NCI-H446 treated with DMSO at 0.1 percent for 48 hours (cell line): ENCODE data around the gene FBXL15.
A peak's percentile ranks its signal among the peaks of the same experiment; 100 is the strongest.
"Not testable (repeated sequence)": the region's sequence is repeated elsewhere in the genome, so short reads cannot be mapped to it uniquely, and the experiment has no call there.

Source experiments
- DNase-seq: peaks from one replicate; lab custom pipeline; 2025; lab: John Stamatoyannopoulos, UW

FBXL15 gene

DNA sequence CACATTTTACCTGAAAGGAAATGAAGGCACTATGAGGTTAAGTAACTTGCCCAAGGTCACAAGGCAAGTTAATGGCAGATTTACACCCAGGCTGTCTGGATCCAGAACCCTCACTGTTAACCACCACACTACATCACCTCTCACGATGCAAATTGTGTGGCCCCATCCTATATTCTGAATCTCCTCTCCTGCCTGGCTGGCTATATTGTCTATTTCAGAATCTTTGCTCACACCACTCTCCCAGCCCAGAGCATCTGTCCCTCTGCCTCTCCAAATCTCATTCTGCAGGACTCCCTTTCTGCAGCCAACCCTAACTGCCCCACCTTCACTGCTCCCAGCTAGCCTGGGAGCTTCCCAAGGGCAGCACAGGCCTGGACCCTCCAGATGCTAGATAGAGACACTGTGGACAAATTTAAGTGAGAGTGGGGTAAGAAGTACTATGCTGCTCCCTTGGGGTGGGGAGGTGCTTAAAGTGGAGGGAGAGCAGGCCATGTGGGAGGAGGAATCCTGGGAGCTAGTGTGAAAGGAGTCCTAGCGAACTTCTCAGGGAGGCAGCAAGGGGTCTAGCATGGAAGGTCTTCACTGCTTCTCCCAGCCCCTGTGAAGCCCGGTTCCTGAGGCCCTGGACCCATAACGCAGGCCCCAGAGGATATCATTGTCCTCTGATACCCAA lies 11.0 kb downstream of the FBXL15 start:
- no peak for DNase-seq

DNA sequence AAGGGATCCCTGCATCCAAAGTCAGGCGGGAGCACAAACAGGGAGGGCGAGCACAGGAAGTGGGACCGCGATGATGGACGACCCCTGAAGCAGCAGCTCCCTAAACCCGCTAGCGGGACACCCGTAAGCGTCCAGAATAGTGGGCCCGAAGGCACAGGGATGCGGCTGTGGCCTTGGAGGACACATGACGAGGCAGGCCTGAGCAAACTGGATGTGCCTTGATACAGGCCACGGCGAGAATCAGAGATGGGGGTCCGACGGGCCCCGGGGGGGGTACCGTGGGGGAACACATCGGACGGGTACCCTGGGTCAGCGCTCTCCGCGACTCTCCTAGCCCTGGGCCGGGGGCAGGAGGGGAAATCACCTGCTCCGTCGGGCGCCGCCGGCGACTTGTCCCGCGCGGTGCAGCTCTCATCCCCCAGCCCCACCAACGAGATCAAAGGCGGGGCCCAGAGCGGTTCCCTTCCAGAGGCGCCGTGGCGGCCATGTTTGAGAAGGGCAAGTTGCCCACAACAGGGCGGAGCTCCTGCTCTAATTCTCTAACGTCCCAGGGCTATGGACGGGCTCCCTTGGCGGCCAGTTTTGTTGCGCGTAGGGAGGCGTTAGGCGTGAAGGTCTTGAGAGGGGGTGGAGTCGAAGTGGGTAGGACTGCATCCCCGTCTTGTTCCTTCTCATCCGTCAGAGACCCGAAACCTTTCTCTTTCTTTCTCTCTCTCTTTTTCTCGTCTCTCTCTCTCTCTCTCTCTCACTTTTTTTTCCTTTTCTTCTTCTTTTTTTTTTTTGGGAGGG lies 11.7 kb downstream of the FBXL15 start, which contains the start of gene CUEDC2:
Gene CUEDC2, minus strand, starts transcription at position 413 of the 789 bp plus-strand sequence. CDS start 7,386 bp downstream, outside the sequence.
- DNase-seq, result peak; percentile 89

- DNase-seq, result no peak
These were observed 13.0 kb downstream of the FBXL15 start for GRCh38 chr10:102433619-102434046.

DNA sequence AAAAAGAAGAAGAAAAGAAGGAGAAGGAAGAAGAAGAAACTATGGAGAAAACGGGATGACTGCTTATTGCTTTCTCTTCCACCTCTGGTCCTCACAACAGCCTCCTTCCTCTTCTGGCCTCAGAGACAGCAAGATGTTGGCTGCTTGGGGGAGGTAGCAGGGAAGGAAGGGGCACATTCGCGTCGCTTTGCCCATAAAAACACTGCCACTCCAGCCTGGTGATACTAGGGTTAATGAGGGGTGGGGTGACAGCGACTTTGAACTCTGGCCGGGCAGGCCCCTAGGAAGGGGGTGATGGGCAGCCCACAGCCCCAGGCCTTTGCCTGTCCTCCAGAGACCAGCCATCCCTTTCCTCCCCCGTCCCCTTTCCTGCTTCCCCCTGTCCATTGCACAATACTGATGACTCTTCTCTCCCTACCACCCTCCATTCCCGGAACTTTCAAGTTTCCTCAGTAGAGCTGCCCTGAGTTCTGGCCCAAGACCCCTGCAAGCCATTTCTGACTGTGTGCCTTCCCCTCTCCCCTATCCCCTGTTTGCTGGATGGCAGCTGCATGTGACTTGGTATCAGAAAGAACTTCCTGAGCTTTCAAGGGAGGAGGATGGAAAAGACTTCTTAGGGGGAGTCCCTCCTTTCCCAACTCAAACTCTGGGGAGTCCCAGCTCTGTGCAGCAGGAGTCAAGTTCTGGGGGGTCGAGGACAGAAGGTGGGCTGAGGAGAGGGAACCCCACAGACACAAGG lies 13.9 kb downstream of the FBXL15 start:
- no peak for DNase-seq

DNA sequence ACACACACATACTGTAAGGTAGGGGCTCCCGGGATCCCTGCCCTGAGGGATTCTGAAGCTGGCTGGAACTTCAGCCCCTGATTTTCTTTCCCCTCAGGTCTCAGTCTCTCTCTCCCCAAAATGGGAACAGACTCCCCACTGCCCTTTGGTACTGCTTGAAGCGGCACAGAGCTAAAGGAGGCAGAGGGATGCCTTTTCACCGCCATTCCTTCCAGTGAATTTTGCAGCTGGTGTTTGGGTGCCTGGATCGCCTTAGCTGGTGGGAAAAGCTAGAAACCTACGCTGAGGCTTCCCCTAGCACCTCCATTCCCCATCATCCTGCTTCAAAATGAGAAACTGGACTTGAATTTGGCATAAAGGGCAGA lies 14.5 kb downstream of the FBXL15 start:
- DNase-seq, result no peak

DNA sequence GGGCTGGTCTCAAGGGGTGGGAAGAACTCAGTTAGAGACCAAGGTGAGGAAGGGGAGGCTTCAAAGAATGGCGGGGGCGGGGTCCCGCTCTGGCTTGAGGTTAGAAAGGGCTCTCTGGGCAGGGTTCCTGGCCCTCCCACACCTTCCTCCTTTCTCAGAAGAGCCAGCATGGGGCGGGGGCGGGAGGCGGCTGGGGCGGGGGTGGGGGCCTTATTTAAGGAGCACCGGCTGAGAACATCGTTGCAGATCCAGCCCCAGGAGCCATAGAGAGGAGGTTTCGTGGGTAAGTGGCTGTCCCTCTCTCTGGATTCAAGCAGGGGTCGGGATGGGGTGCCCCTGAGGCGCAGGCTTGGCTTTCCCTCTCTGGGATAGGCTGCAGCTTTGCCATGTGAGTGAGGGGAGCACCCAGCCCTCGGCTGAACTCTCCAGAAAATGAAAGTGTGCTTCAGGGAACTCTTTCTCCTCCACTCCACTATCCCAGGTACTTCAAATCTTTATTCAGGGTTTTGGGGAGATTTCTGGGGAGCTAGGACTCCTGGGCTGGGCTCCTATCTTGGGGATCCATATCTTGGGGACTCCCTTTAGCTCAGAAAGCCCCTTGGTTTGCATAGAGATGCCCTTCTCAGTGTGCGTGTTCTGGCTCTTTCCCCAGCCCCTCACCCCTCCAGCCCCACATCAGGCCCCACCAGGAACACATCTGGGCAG lies 15.0 kb downstream of the FBXL15 start:
- no peak for DNase-seq

DNA sequence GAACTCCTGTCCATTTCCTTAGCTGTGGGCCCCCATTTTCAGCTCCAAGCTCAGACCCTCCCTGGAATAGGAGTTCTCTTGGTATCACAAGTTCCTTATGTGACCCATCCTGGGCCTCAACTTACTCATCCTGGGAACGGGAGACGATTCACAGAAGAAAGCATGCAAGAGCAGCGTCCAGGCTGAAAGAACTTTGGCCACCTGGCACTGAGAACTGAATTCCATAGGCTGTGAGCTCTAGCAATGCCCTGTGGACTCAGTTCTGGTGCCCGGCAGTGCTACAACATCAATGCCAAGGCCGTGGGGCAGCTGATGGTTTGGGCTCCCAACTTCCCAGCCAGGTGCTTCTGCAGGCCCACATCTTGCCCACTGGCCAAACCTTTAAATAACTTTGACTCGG lies 15.7 kb downstream of the FBXL15 start:
- no peak for DNase-seq

GRCh38 chr10:102437515-102437914 lies 16.9 kb downstream of the FBXL15 start:
- no peak for DNase-seq

DNA sequence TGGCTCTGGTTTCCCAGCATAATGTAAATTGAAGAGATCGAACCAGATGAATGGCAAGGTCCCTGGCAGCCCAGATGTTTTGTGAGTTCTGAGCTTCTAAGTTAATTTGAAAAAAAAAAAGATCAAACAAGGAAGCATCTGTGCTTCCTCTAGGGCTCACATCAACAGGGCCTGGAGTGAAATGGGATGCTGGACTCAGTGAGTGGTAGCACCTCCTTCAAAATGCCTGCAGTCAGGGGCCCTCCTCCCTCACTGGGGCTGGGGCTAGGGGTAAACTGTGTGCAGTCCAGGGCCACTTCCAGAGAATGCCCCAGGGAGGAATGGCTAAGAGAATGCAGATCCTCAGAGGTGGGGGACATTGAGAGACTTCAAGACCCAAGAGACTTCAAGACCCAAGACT lies 17.7 kb downstream of the FBXL15 start:
- DNase-seq, result no peak

- DNase-seq, result no peak
These were observed 24.2 kb downstream of the FBXL15 start for GRCh38 chr10:102444851-102445250.

DNA sequence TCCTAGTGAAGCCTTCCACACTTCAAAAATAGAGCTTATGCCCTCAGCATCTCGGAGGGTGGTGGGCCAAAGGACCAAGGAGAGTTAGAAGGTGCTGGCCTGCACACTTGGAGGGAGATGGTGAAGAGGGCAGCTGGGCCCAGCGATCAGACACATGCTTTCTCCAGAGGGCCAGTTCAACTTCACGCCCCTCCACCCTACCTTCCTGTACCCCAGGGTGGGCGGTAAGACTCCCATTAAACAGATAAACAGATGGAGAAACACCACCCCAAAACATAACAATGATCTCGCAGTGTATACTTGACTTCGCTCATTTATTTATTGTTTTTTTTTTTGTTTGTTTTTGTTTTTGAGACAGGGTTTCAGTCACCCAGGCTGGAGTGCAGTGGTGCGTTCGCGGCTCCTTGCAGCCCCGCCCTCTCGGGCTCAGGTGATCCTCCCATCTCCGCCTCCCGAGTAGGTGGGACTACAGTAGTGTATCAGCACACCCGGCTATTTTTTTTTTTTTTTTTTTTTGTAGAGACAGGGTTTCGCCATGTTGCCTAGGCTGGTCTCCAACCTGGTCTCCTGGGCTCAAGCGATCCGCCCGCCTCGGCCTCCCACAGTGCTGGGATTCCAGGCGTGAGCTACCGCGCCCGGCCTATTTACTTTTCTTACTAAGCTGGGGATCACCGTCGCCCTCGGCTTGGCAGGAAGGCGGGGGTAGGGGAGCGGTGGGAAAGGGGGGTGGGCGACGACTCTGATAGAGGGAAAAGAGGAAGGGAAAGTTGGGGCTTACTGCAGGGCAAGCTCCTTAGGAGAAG lies 28.9 kb downstream of the FBXL15 start:
- peak; percentile 28 for DNase-seq

- DNase-seq, result no peak
These were observed 29.4 kb downstream of the FBXL15 start for GRCh38 chr10:102450124-102450373.

DNA sequence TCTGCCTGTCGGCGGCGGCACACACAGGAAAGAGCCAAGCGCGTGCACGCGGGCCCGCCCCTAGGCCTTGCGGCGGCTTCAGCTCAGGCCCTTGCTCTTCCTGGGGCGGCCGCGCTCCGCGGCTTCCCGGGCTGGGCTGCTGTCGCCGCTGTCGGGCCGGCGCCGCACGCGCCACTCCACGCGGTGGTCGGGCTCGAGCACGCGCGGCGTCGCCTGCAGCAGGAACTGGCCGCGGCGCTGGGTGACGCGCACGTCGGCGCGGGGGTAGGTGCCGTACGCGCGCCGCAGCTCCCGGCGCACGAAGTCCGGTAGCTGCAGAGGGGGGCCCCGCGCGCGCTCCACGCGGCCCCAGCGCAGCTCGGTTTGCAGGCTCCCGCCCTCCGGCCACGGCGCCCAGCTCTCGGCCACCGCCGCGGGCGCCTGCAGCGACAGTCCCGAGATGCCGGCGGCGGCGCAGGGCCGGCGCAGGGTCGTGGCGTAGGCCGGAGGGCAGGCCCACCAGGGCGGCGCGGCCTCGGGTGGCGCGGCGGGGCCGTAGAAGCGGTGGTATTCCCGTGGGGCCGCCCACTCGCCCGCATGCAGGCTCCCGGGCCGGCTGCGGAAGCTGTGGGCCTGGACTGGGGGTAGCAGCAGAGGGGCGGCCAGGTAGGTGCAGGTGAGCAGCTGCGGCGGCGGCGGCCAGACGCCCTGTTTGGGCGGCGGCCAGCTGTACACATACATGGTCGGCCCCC lies 29.9 kb downstream of the FBXL15 start:
- peak; percentile 53 for DNase-seq

DNA sequence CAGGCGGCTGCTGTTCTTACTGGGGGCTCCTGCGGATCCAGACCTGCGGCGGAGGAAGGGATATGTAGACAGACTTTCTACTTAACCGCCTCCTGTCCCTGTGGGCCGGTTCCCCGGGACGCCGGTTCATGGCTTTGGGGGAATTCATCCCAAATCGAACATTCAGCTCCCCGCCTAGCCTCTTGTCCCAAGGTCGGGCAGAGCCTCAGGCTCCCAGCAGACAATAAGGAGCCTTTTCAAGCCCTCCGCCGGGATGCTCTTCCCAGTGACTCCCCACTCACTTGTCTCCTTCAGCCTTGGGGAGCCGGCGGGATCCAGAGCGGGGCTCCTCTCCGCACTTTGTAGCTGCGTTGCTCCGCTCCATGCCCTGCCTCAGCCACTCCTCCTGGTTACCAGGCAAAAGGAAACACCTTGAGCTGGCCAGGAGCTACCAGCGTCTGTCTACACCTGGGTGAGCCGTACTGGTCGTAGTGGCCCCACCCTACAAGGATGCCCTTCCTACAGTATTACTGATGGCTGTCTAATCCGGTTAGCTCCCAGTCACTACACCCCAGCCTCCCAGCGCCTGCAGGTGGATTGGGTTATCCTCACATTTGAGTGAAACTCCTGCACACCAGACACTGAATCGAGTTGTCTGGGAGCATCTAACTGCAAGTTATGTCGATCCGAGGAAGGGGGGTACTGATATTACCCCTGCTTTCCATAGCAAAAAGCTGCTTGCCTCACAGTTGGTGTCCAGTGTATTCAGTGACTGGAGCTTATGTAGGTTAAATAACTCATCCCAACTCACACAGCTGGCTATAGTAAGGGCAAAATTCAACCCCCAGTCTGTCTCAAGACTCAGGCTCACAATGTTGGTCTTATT lies 30.7 kb downstream of the FBXL15 start, which contains the start of gene C10orf95:
Gene C10orf95, minus strand, starts transcription at position 439 of the 865 bp plus-strand sequence. CDS start 450 bp downstream, outside the sequence.
- no peak for DNase-seq

- no peak for DNase-seq
These were observed 32.2 kb downstream of the FBXL15 start for GRCh38 chr10:102452672-102453340.

GRCh38 chr10:102453502-102453901 lies 32.9 kb downstream of the FBXL15 start:
- DNase-seq, result no peak

- DNase-seq, result not testable (repeated sequence)
These were observed 34.2 kb downstream of the FBXL15 start for GRCh38 chr10:102454662-102455487.

DNA sequence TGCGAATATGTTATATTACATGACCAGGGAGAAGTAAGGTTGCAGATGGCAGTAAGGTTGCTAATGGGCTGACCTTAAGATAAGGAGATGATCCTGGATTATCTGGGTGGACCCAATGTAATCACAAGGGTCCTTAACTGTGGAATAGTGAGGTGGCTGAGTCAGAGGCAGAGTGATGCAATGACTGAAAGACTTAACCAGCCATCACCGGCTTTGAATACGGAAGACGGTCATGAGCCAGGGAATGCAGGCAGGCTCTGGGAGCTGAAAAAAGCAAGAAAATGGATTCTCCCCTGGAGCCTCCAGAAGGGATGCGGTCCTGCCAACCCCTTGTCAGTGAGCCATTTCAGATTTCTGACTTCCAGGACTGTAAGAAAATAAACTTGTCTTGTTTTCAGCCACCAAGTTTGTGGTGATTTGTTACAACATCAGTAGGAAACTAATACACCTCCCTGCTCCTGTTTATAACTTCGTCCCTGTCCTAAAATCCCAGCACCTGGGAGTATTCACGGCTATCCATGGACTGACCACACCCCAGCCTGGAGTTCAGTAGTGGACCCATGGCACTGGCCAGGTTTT lies 35.3 kb downstream of the FBXL15 start:
- no peak for DNase-seq
